H9 (cell line): ENCODE data around the gene SH3PXD2B. TPM values are rescaled to one million over a fixed set of nuclear protein-coding genes. Genes with fewer than 3 reads are reported as not detected.
A peak's percentile ranks its signal among the peaks of the same experiment; 100 is the strongest.

Experiments used
- DNase-seq: peaks from one replicate; pipeline ENCODE4 v3.0.0-alpha.2; 2017
- H2AFZ ChIP-seq: one replicate; pipeline ENCODE4 v1.6.1; 2013; ENCODE audit warnings: mild to moderate bottlenecking, low read length, control low read depth, moderate library complexity
- H2AK5ac ChIP-seq: 2 replicates; pipeline ENCODE4 v1.6.1; 2013; ENCODE audit warnings: low read length, control low read depth, mixed read lengths; ENCODE audit not compliant: insufficient read length
- H2BK120ac ChIP-seq: one replicate; pipeline ENCODE4 v1.6.1; 2013; ENCODE audit warnings: low read depth, mild to moderate bottlenecking, low read length, control low read depth, inconsistent platforms; ENCODE audit not compliant: poor library complexity, severe bottlenecking
- H2BK12ac ChIP-seq: 2 replicates; pipeline ENCODE4 v1.6.1; 2013; ENCODE audit warnings: low read length, control low read depth, mixed read lengths, low read depth; ENCODE audit not compliant: insufficient read length
- H2BK15ac ChIP-seq: 2 replicates; pipeline ENCODE4 v1.6.1; 2013; ENCODE audit warnings: low read depth, low read length, control low read depth
- H2BK20ac ChIP-seq: one replicate; pipeline ENCODE4 v1.6.1; 2013; ENCODE audit warnings: low read depth, mild to moderate bottlenecking, low read length, control low read depth, inconsistent platforms; ENCODE audit not compliant: poor library complexity, severe bottlenecking
- H2BK5ac ChIP-seq: 2 replicates; pipeline ENCODE4 v1.6.1; 2013; ENCODE audit warnings: low read length, control low read depth, mixed read lengths; ENCODE audit not compliant: insufficient read length
- H3K14ac ChIP-seq: 2 replicates; pipeline ENCODE4 v1.6.1; 2013; ENCODE audit warnings: low read length, control low read depth; ENCODE audit not compliant: insufficient read depth
- H3K18ac ChIP-seq: 2 replicates; pipeline ENCODE4 v1.6.1; 2013; ENCODE audit warnings: low read depth, mild to moderate bottlenecking, mixed read lengths, low read length, control low read depth; ENCODE audit not compliant: insufficient read length
- H3K23ac ChIP-seq: 2 replicates; pipeline ENCODE4 v1.6.1; 2013; ENCODE audit warnings: low read length, control low read depth, mixed read lengths, low read depth; ENCODE audit not compliant: insufficient read length
- H3K23me2 ChIP-seq: 2 replicates; pipeline ENCODE4 v1.6.1; 2013; ENCODE audit warnings: low read depth, mild to moderate bottlenecking, mixed read lengths, low read length, control low read depth; ENCODE audit not compliant: insufficient read length, poor library complexity, severe bottlenecking
- H3K27ac ChIP-seq: 2 replicates; pipeline ENCODE4 v1.5.1; 2013; ENCODE audit warnings: low read length, control low read depth, mixed read lengths, low read depth; ENCODE audit not compliant: insufficient read length
- H3K27me3 ChIP-seq: 2 replicates; pipeline ENCODE4 v1.6.1; 2013; ENCODE audit warnings: low read length, control low read depth, inconsistent platforms; ENCODE audit not compliant: insufficient read depth
- H3K4ac ChIP-seq: 2 replicates; pipeline ENCODE4 v1.6.1; 2013; ENCODE audit warnings: low read depth, mild to moderate bottlenecking, control low read depth, inconsistent platforms, low read length, moderate library complexity
- H3K4me1 ChIP-seq: 2 replicates; pipeline ENCODE4 v1.6.1; 2013; ENCODE audit warnings: low read length, control low read depth, inconsistent platforms; ENCODE audit not compliant: insufficient read depth
- H3K4me2 ChIP-seq: 2 replicates; pipeline ENCODE4 v1.6.1; 2013; ENCODE audit warnings: low read length, control low read depth, mixed read lengths; ENCODE audit not compliant: insufficient read length, insufficient read depth
- H3K56ac ChIP-seq: 2 replicates; pipeline ENCODE4 v1.6.1; 2013; ENCODE audit warnings: low read depth, mild to moderate bottlenecking, mixed read lengths, low read length, control low read depth; ENCODE audit not compliant: insufficient read length
- H3K79me1 ChIP-seq: 2 replicates; pipeline ENCODE4 v1.6.1; 2013; ENCODE audit warnings: low read depth, mild to moderate bottlenecking, moderate library complexity, low read length, control low read depth, inconsistent platforms; ENCODE audit not compliant: insufficient read depth, poor library complexity, severe bottlenecking
- H3K79me2 ChIP-seq: 2 replicates; pipeline ENCODE4 v1.6.1; 2013; ENCODE audit warnings: low read length, control low read depth, inconsistent platforms; ENCODE audit not compliant: insufficient read depth
- H3K9ac ChIP-seq: 2 replicates; pipeline ENCODE4 v1.6.1; 2013; ENCODE audit warnings: low read length, control low read depth, mixed read lengths; ENCODE audit not compliant: insufficient read length; ENCODE audit errors: extremely low read depth
- H3K9me3 ChIP-seq: one replicate; pipeline ENCODE4 v1.6.1; 2013; ENCODE audit warnings: low read depth, low read length, inconsistent platforms; ENCODE audit not compliant: control insufficient read depth
- H3T11ph ChIP-seq: one replicate; pipeline ENCODE4 v1.6.1; 2013; ENCODE audit warnings: mild to moderate bottlenecking, low read length, control low read depth, inconsistent platforms
- H4K20me1 ChIP-seq: one replicate; pipeline ENCODE4 v1.6.1; 2013; ENCODE audit not compliant: control insufficient read depth, insufficient read length, insufficient read depth
- H4K5ac ChIP-seq: 2 replicates; pipeline ENCODE4 v1.6.1; 2013; ENCODE audit warnings: low read depth, mild to moderate bottlenecking, mixed read lengths, low read length, control low read depth; ENCODE audit not compliant: insufficient read length
- H4K8ac ChIP-seq: replicated peaks from 2 replicates; pipeline ENCODE4 v1.6.1; 2013; ENCODE audit warnings: low read length, control low read depth, mixed read lengths, low read depth; ENCODE audit not compliant: insufficient read length
- H4K91ac ChIP-seq: 2 replicates; pipeline ENCODE4 v1.6.1; 2013; ENCODE audit warnings: low read depth, mild to moderate bottlenecking, moderate library complexity, mixed read lengths, low read length, control low read depth; ENCODE audit not compliant: insufficient read length
- H3K27ac Mint-ChIP-seq, 3 experiments: 2 replicates in 2 of 3; 3 replicates in 1 of 3; pipeline ENCODE4 v1.8.0; 2020 to 2021; ENCODE audit warnings: mixed read lengths in 3 of 3, mild to moderate bottlenecking in 1 of 3, moderate library complexity in 1 of 3
- H3K27me3 Mint-ChIP-seq: 2 replicates; pipeline ENCODE4 v1.8.0; 2021; ENCODE audit warnings: low read depth, mild to moderate bottlenecking, moderate library complexity, mixed read lengths
- H3K36me3 Mint-ChIP-seq, 3 experiments: 2 replicates in 2 of 3; 3 replicates in 1 of 3; pipeline ENCODE4 v1.8.0; 2020 to 2021; ENCODE audit warnings: low read depth in 3 of 3, mixed read lengths in 3 of 3; ENCODE audit not compliant: insufficient read depth in 1 of 3
- H3K4me1 Mint-ChIP-seq, 2 experiments: 2 replicates each; pipeline ENCODE4 v1.8.0; 2020; ENCODE audit warnings: mixed read lengths in 2 of 2
- H3K4me3 Mint-ChIP-seq, 2 experiments: 2 replicates in 1 of 2; 3 replicates in 1 of 2; pipeline ENCODE4 v1.8.0; 2020 to 2021; ENCODE audit warnings: mild to moderate bottlenecking in 2 of 2, mixed read lengths in 2 of 2, moderate library complexity in 1 of 2
- H3K9me3 Mint-ChIP-seq, 2 experiments: 2 replicates in 1 of 2; 3 replicates in 1 of 2; pipeline ENCODE4 v1.8.0; 2020; ENCODE audit warnings: mild to moderate bottlenecking in 2 of 2, mixed read lengths in 2 of 2, moderate library complexity in 1 of 2
- WGBS: extraction: QIAGEN DNeasy Blood & Tissue Kit; methylation state at CpG from one replicate; pipeline ENCODE4 v1.1.7; 2013; ENCODE audit warnings: missing lambda C conversion rate, low lambda C conversion rate, mixed read lengths; ENCODE audit not compliant: insufficient read length; ENCODE audit errors: extremely low coverage; 5-methylcytosine and 5-hydroxymethylcytosine counted together
- total RNA-seq: library from RNA; stranded (reverse); gene quantifications from 2 replicates; pipeline ENCODE4 v1.2.1, GENCODE V29; 2021
- TF ChIP-seq, protein P1 (sequence below): fragments of 200-600 bp; sonication (generic); conservative IDR thresholded peaks from 3 replicates; pipeline ENCODE4 v1.8.0; 2021; ENCODE audit warnings: antibody characterized with exemption, mild to moderate bottlenecking

Gene SH3PXD2B
- total RNA-seq, 1 experiment from 2014 or later, result 49.0 TPM

DNA sequence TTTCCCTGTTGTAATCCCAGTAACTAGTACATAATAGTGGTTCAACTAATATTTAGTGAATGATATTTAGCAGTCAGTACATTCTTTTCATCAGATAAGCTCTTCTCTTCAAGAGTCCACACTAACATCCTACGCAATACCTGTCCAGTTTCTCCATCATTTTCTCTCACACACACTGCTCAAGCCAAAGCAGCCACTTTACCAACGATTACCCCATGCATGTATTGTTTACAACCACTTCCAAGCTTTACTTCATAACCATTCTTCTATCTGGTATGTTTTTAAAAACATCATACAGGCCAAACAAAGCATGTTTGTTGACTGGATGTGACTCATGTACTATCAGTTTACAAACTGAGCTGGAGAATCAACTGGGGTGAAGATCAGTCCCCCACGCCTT, 178.1 kb downstream of the SH3PXD2B start:
- H3K4me3 Mint-ChIP-seq, result no peak overlapping the region
- no peaks in the 10 kb centered on the region for H3K23me2 ChIP-seq
- no peak overlapping the region for H4K8ac ChIP-seq
- H3K36me3 Mint-ChIP-seq, result peaks cover 0 to 21% (median 13%) of the 10 kb centered on the region in 3 experiments; a peak in 5 of 7 replicates
- no peaks in the 10 kb centered on the region for H4K20me1 ChIP-seq
- H2AFZ ChIP-seq, result no peak overlapping the region
- peaks cover 39 to 43% of the 10 kb centered on the region in 2 experiments for H3K4me1 Mint-ChIP-seq
- no peak overlapping the region for H4K91ac ChIP-seq
- no peak overlapping the region for H3K4me2 ChIP-seq
- no peak for DNase-seq
- no peak overlapping the region for H2BK5ac ChIP-seq
- no peak overlapping the region for H2BK12ac ChIP-seq
- no peaks in the 10 kb centered on the region for H3K27me3 Mint-ChIP-seq
- peaks cover 9% of the 10 kb centered on the region for H3K79me1 ChIP-seq
- H3K14ac ChIP-seq, result no peak overlapping the region
- peaks cover 8% of the 10 kb centered on the region; the same call in 1 of the 2 replicates for H3K4me1 ChIP-seq
- H3K27me3 ChIP-seq, result no peaks in the 10 kb centered on the region
- no peak overlapping the region for H3K9ac ChIP-seq
- no peak overlapping the region for H2BK15ac ChIP-seq
- no peak overlapping the region for H3K56ac ChIP-seq
- no peak overlapping the region for H4K5ac ChIP-seq
- TF ChIP-seq, protein P1, sequence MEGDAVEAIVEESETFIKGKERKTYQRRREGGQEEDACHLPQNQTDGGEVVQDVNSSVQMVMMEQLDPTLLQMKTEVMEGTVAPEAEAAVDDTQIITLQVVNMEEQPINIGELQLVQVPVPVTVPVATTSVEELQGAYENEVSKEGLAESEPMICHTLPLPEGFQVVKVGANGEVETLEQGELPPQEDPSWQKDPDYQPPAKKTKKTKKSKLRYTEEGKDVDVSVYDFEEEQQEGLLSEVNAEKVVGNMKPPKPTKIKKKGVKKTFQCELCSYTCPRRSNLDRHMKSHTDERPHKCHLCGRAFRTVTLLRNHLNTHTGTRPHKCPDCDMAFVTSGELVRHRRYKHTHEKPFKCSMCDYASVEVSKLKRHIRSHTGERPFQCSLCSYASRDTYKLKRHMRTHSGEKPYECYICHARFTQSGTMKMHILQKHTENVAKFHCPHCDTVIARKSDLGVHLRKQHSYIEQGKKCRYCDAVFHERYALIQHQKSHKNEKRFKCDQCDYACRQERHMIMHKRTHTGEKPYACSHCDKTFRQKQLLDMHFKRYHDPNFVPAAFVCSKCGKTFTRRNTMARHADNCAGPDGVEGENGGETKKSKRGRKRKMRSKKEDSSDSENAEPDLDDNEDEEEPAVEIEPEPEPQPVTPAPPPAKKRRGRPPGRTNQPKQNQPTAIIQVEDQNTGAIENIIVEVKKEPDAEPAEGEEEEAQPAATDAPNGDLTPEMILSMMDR, result no peak
- peaks cover 55% of the 10 kb centered on the region for H3K79me2 ChIP-seq
- no peaks in the 10 kb centered on the region for H3K9me3 ChIP-seq
- no peak overlapping the region for H2AK5ac ChIP-seq
- no peak overlapping the region for H3K18ac ChIP-seq
- no peak overlapping the region for H3K23ac ChIP-seq
- no peak overlapping the region for H2BK20ac ChIP-seq
- no peak overlapping the region for H3T11ph ChIP-seq
- WGBS, result no CpG with 5 or more reads among the region's 3 CpGs
- H3K27ac ChIP-seq, result no peak overlapping the region
- peak overlapping the region in 2 of 3 experiments; percentile 14 to 24; a peak in 2 of 7 replicates for H3K27ac Mint-ChIP-seq
- H3K9me3 Mint-ChIP-seq, result no peaks in the 10 kb centered on the region
- H3K4ac ChIP-seq, result no peak overlapping the region
- H2BK120ac ChIP-seq, result no peak overlapping the region

Other genes starting within 250 kb of the SH3PXD2B start
- 39.9 and 42.6 TPM in 2 replicates for gene UBTD2, start 170.8 kb downstream of the SH3PXD2B start, total RNA-seq
- 3.6 TPM in 2 replicates for gene NEURL1B, start 186.7 kb upstream of the SH3PXD2B start, total RNA-seq